ENCODE measurements around the gene NVL. TPM values are rescaled to one million over a fixed set of nuclear protein-coding genes. Genes with fewer than 3 reads are reported as not detected.

Gene NVL
- total RNA-seq, 2 experiments from 2014 or later, result 37.7 to 40.4 TPM

DNA sequence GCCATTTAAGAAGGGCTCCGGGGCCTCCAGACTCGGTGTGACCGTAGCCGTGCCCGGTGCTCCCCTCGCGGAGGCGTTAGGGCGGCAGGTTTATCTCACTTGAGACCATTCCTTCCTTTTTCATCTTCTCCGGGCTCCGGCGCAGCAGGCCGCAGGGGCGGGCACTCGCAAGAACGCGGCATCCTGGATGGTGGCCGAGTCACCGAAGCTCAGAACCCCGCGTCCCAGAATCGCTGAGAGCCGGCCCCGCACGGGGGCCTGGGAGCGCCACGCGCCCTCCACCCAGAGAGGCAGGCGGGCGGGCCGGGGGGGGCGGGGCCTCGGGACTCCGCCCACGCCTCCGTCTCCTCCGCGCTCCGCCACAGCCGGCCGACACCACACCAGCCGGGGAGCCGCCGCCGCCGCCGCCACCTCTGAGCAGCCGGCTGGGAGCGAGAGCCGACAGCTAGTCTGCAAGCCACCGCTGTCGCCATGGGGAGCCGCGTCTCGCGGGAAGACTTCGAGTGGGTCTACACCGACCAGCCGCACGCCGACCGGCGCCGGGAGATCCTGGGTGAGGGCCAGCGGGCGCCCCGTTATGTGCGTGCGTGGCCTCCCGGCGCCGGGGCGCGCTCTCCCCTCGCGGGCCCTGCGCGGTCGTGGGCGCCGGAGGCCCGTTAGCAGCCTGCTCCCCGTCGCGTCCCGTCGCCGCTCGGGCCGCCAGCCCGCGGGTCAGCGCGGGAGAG, 146.9 kb downstream of the NVL start, which contains the start of gene DEGS1:
TSS of gene DEGS1 (plus strand) at position 375 of the 725 bp plus-strand sequence. CDS start at position 472, 97 bp downstream.
- intact Hi-C loops (cut with micrococcal nuclease), result loop anchor here (10.0 kb wide), 1 partner anchor 68 kb away; the partner anchor contains the start of gene FBXO28
- DNase-seq (peak; percentile 85), ATAC-seq (peak; percentile 73)
- TF ChIP-seq, protein P1, sequence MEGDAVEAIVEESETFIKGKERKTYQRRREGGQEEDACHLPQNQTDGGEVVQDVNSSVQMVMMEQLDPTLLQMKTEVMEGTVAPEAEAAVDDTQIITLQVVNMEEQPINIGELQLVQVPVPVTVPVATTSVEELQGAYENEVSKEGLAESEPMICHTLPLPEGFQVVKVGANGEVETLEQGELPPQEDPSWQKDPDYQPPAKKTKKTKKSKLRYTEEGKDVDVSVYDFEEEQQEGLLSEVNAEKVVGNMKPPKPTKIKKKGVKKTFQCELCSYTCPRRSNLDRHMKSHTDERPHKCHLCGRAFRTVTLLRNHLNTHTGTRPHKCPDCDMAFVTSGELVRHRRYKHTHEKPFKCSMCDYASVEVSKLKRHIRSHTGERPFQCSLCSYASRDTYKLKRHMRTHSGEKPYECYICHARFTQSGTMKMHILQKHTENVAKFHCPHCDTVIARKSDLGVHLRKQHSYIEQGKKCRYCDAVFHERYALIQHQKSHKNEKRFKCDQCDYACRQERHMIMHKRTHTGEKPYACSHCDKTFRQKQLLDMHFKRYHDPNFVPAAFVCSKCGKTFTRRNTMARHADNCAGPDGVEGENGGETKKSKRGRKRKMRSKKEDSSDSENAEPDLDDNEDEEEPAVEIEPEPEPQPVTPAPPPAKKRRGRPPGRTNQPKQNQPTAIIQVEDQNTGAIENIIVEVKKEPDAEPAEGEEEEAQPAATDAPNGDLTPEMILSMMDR (IDR thresholded peaks at IDR 0.05), result no peak
- CTCF ChIA-PET, result interaction anchor here (0.8 to 3.1 kb wide), 6 partner anchors 10 to 273 kb away, joined by 3 to 12 read pairs (median 4); no protein-coding TSS in a partner anchor
- Mint-ChIP-seq H3K27me3 (no peaks in the 10 kb centered on the region), H3K9me3 (no peaks in the 10 kb centered on the region), H3K4me3 (peak within 1 kb of the TSS; percentile 94), H3K27ac (peak within 1 kb of the TSS; percentile 89), H3K36me3 (ENCODE audit: low read depth) (peaks cover 28% of the 10 kb centered on the region), H3K4me1 (ENCODE audit: low read depth) (peaks cover 41% of the 10 kb centered on the region)
- POLR2A ChIA-PET, result interaction anchor here (0.6 to 5.8 kb wide), 9 partner anchors 10 to 196 kb away, joined by 3 to 39 read pairs (median 3); partner anchors contain the start of gene FBXO28

DNA sequence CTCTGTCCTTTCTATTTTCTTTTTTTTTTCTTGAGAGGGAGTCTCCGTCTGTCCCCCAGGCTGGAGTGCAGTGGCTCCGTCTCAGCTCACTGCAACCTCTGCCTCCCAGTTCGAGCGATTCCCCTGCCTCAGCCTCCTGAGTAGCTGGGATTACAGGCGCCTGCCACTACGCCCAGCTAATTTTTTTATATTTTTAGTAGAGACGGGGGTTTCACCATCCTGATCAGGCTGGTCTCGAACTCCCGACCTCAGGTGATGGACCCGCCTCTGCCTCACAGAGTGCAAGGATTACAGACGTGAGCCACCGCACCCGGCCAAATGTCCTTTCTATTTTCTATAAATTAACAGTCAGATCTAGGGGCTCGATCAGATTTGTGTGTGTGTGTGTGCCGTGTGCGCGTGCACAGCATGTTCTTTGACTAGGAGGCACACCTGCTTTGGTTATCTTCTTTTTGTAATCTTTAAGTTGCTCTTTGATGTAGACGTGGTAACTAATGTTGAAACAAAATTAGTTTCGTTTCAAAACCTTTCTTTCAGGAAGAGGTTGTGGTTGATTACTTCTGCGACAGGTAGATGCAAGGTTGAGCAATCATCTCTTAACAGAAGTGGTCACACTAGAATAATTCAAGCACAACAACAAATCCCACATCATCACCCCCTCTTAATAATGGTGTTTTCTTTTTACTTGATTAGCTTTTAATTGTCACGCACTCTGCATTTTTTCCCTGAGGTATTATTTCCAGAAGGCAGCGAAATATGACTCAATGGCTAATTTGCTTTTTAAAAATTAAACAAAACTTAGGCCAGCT, 147.7 kb downstream of the NVL start:
- ChIA-PET CTCF (interaction anchor here (0.8 to 3.1 kb wide), 6 partner anchors 11 to 274 kb away, joined by 3 to 12 read pairs (median 3); no protein-coding TSS in a partner anchor), POLR2A (interaction anchor here (0.6 to 5.8 kb wide), 7 partner anchors 11 to 197 kb away, joined by 3 to 39 read pairs (median 4); partner anchors contain the start of gene FBXO28)
- peaks cover 25% of the 10 kb centered on the region for H3K36me3 Mint-ChIP-seq (ENCODE audit: low read depth)
- H3K4me1 Mint-ChIP-seq (ENCODE audit: low read depth), result peaks cover 36% of the 10 kb centered on the region
- ATAC-seq (peak; percentile 50), DNase-seq (peak; percentile 73)
- peak overlapping the region; percentile 81 for H3K4me3 Mint-ChIP-seq
- intact Hi-C loops (cut with micrococcal nuclease), result loop anchor here (10.0 kb wide), 1 partner anchor 67 kb away; the partner anchor contains the start of gene FBXO28
- H3K27ac Mint-ChIP-seq, result peak overlapping the region; percentile 85
- H3K27me3 Mint-ChIP-seq, result no peaks in the 10 kb centered on the region
- H3K9me3 Mint-ChIP-seq, result no peaks in the 10 kb centered on the region
- TF ChIP-seq, protein P1 (IDR thresholded peaks at IDR 0.05), result no peak

DNA sequence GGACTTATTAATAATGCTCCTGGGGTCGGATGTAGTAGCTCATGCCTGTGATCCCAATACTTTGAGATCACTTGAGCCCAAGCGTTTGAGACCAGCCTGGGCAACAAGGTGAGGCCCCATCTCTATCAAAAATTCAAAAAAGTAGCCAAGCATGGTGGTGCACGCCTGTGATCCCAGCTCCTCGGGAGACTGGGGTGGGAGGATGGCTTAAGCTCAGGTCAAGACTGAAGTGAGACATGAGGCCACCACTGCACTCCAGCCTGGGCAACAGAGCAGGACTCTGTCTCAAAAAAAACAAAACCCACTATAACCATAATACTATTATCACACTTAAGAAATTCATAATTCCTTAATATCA, 148.5 kb downstream of the NVL start:
- H3K27me3 Mint-ChIP-seq, result no peaks in the 10 kb centered on the region
- H3K4me1 Mint-ChIP-seq (ENCODE audit: low read depth), result peaks cover 30% of the 10 kb centered on the region
- H3K27ac Mint-ChIP-seq, result no peak overlapping the region
- POLR2A ChIA-PET, result interaction anchor here (1.2 to 5.8 kb wide), 3 partner anchors 11 to 18 kb away, joined by 3 to 39 read pairs (median 3); no protein-coding TSS in a partner anchor
- peak overlapping the region; percentile 81 for H3K4me3 Mint-ChIP-seq
- DNase-seq (no peak), ATAC-seq (no peak)
- CTCF ChIA-PET, result interaction anchor here (1.6 to 3.1 kb wide), 3 partner anchors 12 to 66 kb away, joined by 3 to 12 read pairs (median 5); no protein-coding TSS in a partner anchor
- no peaks in the 10 kb centered on the region for H3K9me3 Mint-ChIP-seq
- H3K36me3 Mint-ChIP-seq (ENCODE audit: low read depth), result peaks cover 20% of the 10 kb centered on the region
- intact Hi-C loops (cut with micrococcal nuclease), result loop anchor here (10.0 kb wide), 1 partner anchor 67 kb away; the partner anchor contains the start of gene FBXO28
- TF ChIP-seq, protein P1 (IDR thresholded peaks at IDR 0.05), result no peak

DNA sequence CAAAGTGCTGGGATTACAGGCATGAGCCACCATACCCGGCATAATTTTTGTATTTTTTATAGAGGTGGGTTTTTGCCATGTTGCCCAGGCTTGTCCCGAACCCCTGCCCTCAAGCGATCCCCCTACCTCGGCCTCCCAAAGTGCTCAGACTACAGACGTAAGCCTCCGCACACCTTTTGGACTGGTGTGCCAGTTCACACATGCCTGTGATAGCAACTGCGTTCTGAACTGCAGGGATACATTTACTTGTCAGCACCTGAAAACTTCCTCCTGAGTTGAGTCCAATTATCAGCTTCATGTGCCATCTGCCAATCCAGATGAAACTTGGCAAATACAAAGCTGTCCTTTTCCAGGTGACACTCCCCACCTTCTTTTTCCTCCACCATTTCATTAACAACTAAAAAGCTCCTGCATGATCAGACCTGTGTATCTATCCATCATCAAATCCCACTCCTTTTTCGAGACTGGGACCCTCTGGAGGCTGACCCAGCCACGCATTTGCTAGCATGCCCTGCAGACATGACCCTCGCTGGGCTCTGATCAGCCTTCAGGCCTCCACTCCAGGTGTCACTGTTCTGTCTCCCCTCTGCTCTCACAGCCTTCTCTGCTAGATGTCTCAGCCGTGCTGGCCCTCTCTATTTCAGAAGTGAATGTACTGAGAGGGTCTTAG, 149.1 kb downstream of the NVL start:
- H3K4me3 Mint-ChIP-seq, result no peak overlapping the region
- TF ChIP-seq, protein P1 (IDR thresholded peaks at IDR 0.05), result no peak
- CTCF ChIA-PET, result interaction anchor here (1.6 to 3.1 kb wide), 2 partner anchors 11 to 65 kb away, joined by 3 to 12 read pairs; no protein-coding TSS in a partner anchor
- intact Hi-C loops (cut with micrococcal nuclease), result loop anchor here (10.0 kb wide), 1 partner anchor 66 kb away; the partner anchor contains the start of gene FBXO28
- H3K36me3 Mint-ChIP-seq (ENCODE audit: low read depth), result peaks cover 17% of the 10 kb centered on the region
- no peaks in the 10 kb centered on the region for H3K27me3 Mint-ChIP-seq
- H3K9me3 Mint-ChIP-seq, result no peaks in the 10 kb centered on the region
- peaks cover 26% of the 10 kb centered on the region for H3K4me1 Mint-ChIP-seq (ENCODE audit: low read depth)
- no peak for DNase-seq
- ATAC-seq, result no peak
- POLR2A ChIA-PET, result interaction anchor here (1.2 to 5.8 kb wide), 2 partner anchors 11 to 12 kb away, joined by 3 to 39 read pairs; no protein-coding TSS in a partner anchor
- peak overlapping the region; percentile 18 for H3K27ac Mint-ChIP-seq
